Stimulated activated CD8-positive, alpha-beta memory T cell treated with anti-CD3 and anti-CD28 coated beads, Interleukin-15, amount 100 ng/mL, for 4 hours (primary cell): Measurements from ENCODE around the gene SMYD2.
"Not testable (repeated sequence)": the region's sequence is repeated elsewhere in the genome, so short reads cannot be mapped to it uniquely, and the experiment has no call there.

Source experiments
- DNase-seq, 2 donors: peaks; one replicate each; pipeline ENCODE4 v3.0.0-alpha.2; 2020; ENCODE audit warnings: low read depth in 2 of 2

Gene SMYD2

DNA sequence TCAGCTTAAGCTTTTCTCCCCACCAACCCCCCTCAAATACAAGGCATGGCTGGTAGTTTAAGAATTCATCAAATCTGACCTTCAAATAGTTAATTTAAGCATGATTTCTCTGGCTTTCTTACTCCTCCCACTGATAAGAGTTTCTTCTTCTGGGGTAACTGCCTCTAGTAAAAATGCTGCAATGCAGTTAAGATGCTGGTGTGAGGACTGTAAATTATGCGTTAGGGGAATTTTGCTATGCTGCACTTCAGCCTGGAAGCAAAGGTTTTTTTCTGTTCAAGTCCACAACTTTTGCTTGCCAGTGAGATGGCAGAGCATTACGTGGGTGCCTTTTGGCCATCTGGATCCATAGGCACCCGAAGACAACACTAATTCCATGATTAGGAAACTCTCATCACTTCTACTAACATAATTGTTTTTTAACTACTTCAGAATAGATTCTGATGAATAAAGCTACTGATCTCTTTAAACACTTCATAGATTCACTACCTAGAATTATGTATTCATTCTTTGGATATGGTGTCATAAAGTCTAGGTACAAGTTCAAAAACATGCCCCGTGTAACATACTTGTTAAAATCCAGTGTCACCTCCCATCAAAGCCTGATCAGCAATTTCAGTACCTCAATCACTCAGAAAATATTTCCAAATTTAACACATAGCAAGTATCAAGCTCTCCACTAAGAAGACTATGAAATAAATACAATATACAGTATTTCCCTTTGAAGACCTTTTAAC is 8.8 kb upstream of the SMYD2 start:
- no peak for DNase-seq

- DNase-seq = no peak
These were observed 7.9 kb upstream of the SMYD2 start for GRCh38 chr1:214272964-214273533.

- DNase-seq = not testable (repeated sequence)
These were observed 5.3 kb upstream of the SMYD2 start for GRCh38 chr1:214275700-214276099.

- DNase-seq = no peak
These were observed 4.2 kb upstream of the SMYD2 start for GRCh38 chr1:214276786-214277185.

GRCh38 chr1:214277704-214278635 is 3.0 kb upstream of the SMYD2 start:
- DNase-seq = no peak

DNA sequence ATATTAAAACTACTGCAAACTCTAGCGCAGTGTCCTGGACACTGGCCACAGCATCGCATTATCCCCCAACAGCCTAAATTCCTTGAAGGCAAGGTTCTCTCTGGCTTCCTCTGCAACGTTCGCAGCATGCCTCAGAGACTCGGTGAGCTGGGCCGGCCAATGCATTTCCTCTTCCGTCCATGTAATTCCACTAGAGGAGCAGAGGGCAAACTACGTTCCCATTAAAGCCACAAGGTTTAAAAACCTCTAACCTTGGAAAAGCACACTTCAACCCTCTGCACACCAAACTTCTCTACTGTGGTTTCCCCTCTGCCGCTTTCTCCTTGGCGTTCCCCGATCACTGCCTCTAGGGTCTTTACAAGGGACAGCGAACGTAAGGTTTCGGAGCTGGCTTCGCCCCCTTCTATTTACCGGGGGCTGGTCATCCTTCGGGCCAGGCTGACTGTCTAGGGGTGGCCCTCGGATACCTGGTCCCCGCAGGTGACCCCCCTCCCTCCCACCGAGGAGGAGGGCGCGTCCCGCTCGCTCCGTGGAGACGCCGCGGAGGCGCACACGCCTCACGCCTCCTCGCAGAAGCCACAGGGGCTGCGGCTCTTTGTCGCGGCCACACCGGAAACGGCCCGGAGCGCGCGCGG is 456 bp upstream of the SMYD2 start:
- no peak for DNase-seq

DNA sequence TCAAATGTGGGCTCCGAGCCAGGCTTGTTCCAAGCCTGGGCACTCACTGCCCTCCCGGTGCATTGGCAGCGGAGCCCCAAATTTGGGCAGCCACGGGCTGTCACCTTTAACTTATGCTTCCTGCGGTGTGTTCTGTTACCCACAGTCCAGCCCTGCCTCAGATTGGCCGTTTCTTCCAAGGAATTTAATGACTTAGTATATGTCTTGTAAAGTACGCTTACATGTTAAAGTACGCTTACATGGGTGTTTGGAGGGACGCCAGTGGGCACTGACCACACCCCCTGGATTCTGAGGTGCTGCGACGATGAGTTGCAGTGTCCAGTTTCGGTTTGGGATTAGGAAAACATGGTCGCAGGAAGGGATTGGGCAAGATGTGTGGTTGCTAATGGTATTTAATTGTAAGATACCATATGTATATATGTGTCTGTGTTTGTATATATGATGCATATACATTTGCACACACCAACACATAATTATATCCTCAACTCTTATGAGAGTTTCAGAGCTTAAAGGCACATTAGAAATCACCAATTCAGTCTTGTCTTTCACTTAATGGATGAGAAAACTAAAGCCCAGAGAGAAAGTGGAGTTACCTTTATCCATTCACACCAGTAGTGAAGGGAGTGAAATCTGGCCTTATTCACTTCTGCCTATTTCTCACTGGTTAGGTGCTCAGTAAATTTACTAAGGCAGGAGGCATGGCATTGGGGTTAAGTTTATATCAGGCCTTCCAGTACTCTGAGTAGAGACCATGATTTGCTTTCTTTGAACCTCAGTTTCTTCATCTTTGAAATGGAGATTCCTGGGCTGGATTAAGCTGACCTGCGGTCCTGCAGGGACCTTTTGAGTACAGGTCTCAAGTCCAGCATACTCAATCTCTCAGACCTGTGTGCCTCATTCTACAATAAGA is 1.0 kb downstream of the SMYD2 start:
- DNase-seq = no peak

GRCh38 chr1:214282630-214283242 is 1.8 kb downstream of the SMYD2 start:
- no peak for DNase-seq

DNA sequence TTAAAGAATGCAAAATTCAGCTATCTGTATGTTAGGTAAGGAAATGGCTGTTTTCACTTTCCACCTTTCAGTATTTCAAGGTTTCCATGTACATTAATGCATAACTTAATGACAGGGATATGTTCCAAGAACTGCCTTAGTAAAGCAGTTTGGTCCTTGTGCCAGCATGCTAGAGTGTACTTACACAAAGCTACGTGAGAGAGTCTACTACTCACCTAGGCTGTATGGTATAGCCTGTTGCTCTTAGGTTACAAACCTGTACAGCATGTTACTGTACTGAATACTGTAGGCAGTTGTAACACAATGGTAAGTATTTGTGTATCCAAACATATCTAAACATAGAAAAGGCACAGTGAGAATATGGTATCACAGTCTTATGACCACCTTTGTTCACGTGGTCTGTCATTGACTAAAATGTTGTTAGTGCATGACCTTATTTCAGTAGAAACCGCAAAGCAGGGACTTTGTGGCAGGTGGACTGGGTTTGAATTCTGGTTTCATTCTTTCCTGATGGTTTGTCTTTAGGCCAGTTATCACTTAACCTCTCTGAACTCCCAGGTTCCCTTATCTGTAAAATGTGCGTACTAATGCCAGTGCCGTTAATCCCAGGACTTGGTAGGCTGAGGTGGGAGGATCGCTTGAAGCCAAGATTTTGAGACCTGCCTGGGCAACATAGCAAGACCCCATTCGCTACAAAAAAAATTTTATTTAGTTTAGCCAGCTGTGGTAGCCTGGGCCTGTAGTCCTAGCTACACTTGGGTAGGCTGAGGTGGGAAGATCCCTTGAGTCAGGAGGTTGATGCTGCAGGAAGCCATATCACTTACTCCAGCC is 4.9 kb downstream of the SMYD2 start:
- no peak for DNase-seq

- DNase-seq = no peak
These were observed 6.9 kb downstream of the SMYD2 start for GRCh38 chr1:214287884-214288283.

DNA sequence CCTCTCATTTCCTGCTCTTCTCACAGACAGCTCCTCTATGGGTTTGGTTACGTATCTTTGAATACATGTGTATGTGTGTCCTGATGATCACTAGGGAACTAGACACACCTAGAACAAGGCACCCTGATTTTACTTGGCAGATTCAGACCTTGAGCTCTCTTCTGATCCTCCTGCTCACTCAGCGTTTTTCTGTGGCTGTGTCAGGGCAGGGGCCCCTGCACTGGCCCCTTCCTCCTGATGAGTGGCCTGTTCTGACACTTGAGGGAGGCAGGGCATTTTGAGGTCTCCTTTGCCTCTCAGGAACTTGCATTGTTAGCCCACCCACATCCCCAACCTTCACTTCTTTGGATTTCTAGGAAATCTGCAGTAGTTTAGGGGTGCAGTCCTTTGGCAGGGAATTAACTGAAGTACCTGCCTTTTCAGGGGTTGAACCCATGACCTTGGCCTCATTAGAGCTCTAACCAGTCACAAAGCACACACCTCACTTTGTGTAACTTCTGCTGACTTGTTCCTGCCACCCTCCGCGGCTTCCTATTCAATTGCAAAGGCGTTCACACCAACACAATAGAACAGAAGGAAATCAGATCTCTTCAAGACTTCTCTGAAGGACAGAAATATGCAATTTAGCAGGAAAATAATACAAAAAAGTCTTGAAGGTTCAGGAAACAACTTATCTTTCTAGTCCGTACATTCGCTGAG is 8.8 kb downstream of the SMYD2 start:
- no peak for DNase-seq

DNA sequence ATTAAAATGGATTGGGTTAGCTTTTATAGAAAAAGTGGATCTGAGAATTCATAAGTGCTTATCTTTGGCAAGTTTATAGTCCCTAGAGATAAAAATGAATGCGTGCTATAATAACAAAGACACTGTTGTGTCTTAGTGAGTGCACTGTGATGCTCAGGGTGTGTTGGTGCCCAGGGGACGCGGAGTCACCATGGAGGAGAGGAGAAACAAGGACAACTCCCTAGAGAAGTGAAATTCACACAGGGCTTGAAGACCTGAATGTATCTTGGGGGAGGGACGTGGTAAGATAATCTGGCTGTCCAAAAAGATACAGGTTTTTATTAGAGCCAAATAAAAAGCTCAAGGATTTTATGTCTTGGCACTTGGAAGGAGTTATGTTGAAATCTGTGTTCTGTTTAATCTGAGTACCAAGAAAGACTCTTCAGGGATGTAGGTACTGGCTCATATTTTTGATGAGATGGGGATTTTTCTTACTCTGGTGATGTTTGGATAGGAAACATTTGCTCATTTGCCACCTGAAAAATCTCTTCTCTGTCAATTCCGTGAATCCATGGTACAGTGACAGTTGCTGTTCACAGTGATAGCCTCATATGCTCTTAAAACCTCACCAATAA is 9.6 kb downstream of the SMYD2 start:
- no peak for DNase-seq

- DNase-seq = no peak
These were observed 11.4 kb downstream of the SMYD2 start for GRCh38 chr1:214292322-214292721.

DNA sequence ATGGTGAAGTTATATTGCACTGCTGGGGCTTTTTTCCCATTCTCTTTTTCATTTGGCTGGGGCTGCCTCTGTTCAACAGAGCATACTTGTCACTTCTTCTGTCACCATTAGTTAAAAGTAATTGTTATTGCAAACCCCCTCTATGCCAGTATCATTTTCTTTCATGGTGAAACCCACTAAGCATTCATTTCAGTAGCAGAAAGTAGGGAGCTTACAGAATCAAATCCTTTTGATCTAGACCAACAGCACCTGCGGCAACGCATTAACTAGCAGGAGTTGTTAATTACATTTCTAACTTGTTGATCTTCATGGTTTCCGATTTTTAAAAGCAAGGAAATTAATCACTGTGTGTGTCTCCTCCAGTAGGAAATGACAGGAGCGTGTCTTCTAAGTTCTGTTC is 15.0 kb downstream of the SMYD2 start:
- no peak for DNase-seq

GRCh38 chr1:214296860-214297745 is 16.1 kb downstream of the SMYD2 start:
- no peak for DNase-seq

- no peak for DNase-seq
These were observed 19.3 kb downstream of the SMYD2 start for GRCh38 chr1:214300149-214300780.

DNA sequence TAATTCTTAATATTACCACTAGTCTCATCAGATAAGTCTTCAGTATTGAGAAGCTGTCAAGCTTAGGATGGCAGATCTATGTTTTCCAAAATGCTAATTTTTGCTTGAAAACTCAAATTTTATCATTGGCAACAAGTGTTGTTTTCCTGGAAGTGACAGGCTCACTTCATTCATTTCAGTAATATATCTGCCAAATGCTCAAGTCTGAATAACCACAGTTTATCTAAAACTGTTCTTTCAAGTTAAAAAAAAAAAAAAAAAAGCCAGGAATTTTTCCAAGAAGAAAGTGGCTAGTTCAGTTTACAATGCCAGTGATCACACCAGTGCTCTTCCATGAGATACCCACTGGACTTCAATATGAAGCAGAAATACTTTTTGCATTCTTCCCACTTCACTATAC is 20.6 kb downstream of the SMYD2 start:
- no peak for DNase-seq
